Thyroid gland (tissue), 4 donors: Measurements from ENCODE around the gene COMT. TPM values are rescaled to one million over a fixed set of nuclear protein-coding genes. Genes with fewer than 3 reads are reported as not detected.

Experiments used
- DNase-seq, 2 donors: peaks; one replicate each; pipeline ENCODE4 v3.0.0-alpha.2; 2019
- H3K27ac ChIP-seq, 3 donors: fragments of 200-600 bp; sonication (generic); 1 replicate in 2 of 3; 2 replicates in 1 of 3; pipeline ENCODE4 v1.5.1; 2016 to 2019; ENCODE audit warnings: mild to moderate bottlenecking in 1 of 3, moderate library complexity in 1 of 3
- H3K27me3 ChIP-seq: fragments of 200-600 bp; sonication (generic); one replicate; pipeline ENCODE4 v1.5.1; 2019
- H3K36me3 ChIP-seq, 2 donors: fragments of 200-600 bp; sonication (generic); one replicate each; pipeline ENCODE4 v1.5.1; 2016 to 2019
- H3K4me1 ChIP-seq, 2 donors: fragments of 200-600 bp; sonication (generic); one replicate each; pipeline ENCODE4 v1.5.1; 2017 to 2019
- H3K4me3 ChIP-seq, 3 donors: fragments of 200-600 bp; sonication (generic); replicated peaks in 1 of 3; 1 replicate in 2 of 3; 2 replicates in 1 of 3; pipeline ENCODE4 v1.5.1; 2016; ENCODE audit warnings: mild to moderate bottlenecking in 1 of 3
- H3K9me3 ChIP-seq: fragments of 200-600 bp; sonication (generic); one replicate; pipeline ENCODE4 v1.5.1; 2017
- POLR2A ChIP-seq, 2 donors: fragments of 450-650 bp; IDR thresholded peaks; one replicate each; pipeline ENCODE4 v1.6.1; 2017; ENCODE audit warnings: antibody characterized with exemption in 2 of 2, mild to moderate bottlenecking in 2 of 2, moderate library complexity in 1 of 2
- WGBS, 2 donors: methylation state at CpG; one replicate each; pipeline ENCODE4 v1.1.5; 2017; 5-methylcytosine and 5-hydroxymethylcytosine counted together
- intact Hi-C: fragments of 100-400 bp; cut with DNase I; formaldehyde crosslinking; loops from one replicate; pipeline ENCODE4 v1.15.1; 2023
- total RNA-seq, 4 donors: library from RNA; depleted of rRNA; stranded (reverse); fragments of >200 nt; gene quantifications; one replicate each; pipeline ENCODE4 v1.2.3, GENCODE V29; 2016
- TF ChIP-seq, protein P1 (sequence below), 6 experiments: fragments of 200-600 bp in 3 of 6; fragments of 450-650 bp in 3 of 6; sonication (generic) in 3 of 6; IDR thresholded peaks; one replicate each; pipeline ENCODE4 v1.5.1; 2016 to 2019; ENCODE audit warnings: antibody characterized with exemption in 6 of 6, mild to moderate bottlenecking in 2 of 6, inconsistent platforms in 1 of 6, moderate library complexity in 1 of 6

COMT gene
- total RNA-seq, 4 donors from 2014 or later = 92.6 to 216 (median 138) TPM

DNA sequence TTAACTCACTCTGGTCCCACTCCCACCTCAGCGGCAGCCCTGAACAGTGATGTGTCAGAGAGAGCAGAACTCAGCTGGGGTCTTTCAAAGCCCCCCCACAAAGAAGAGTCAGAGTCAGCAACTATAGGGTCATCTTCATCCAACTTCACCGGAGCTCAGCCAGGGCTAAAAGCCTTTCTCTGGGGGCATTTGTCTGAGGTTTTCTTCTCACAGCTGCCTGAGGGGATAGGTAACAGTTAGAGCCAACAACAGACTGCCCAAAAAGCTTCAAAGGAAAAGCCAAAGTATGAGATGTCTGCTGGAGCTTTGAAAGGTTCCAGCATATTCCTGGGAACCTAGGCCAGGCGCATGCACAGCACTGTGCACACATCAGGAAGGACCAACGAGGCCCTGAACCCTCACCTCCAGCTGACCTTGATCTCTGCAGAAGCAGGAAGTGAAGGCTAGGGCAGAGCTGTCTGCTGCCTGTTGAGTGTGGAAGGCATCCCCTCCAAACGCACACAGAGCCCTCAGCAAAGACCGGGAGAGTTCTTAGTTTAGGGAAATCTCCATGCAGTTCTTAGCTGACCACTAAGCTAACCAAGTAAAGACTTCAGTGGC is 28.1 kb upstream of the COMT start:
- Histone ChIP-seq H3K27ac (no peak overlapping the region), H3K4me3 (no peak overlapping the region), H3K27me3 (no peaks in the 10 kb centered on the region), H3K36me3 (peaks cover 31 to 37% of the 10 kb centered on the region in 2 donors), H3K9me3 (no peaks in the 10 kb centered on the region), H3K4me1 (peaks cover 12 to 15% of the 10 kb centered on the region in 2 donors)
- WGBS, 2 donors = 91 to 93% methylated on average over 4 to 6 of the region's 6 CpGs
- no peak for TF ChIP-seq POLR2A (IDR thresholded peaks at IDR 0.05)
- TF ChIP-seq, protein P1, sequence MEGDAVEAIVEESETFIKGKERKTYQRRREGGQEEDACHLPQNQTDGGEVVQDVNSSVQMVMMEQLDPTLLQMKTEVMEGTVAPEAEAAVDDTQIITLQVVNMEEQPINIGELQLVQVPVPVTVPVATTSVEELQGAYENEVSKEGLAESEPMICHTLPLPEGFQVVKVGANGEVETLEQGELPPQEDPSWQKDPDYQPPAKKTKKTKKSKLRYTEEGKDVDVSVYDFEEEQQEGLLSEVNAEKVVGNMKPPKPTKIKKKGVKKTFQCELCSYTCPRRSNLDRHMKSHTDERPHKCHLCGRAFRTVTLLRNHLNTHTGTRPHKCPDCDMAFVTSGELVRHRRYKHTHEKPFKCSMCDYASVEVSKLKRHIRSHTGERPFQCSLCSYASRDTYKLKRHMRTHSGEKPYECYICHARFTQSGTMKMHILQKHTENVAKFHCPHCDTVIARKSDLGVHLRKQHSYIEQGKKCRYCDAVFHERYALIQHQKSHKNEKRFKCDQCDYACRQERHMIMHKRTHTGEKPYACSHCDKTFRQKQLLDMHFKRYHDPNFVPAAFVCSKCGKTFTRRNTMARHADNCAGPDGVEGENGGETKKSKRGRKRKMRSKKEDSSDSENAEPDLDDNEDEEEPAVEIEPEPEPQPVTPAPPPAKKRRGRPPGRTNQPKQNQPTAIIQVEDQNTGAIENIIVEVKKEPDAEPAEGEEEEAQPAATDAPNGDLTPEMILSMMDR (IDR thresholded peaks at IDR 0.05) = no peak
- intact Hi-C loops = loop anchor here (5.0 kb wide), 1 partner anchor 44 kb away; no protein-coding TSS in a partner anchor
- no peak for DNase-seq

DNA sequence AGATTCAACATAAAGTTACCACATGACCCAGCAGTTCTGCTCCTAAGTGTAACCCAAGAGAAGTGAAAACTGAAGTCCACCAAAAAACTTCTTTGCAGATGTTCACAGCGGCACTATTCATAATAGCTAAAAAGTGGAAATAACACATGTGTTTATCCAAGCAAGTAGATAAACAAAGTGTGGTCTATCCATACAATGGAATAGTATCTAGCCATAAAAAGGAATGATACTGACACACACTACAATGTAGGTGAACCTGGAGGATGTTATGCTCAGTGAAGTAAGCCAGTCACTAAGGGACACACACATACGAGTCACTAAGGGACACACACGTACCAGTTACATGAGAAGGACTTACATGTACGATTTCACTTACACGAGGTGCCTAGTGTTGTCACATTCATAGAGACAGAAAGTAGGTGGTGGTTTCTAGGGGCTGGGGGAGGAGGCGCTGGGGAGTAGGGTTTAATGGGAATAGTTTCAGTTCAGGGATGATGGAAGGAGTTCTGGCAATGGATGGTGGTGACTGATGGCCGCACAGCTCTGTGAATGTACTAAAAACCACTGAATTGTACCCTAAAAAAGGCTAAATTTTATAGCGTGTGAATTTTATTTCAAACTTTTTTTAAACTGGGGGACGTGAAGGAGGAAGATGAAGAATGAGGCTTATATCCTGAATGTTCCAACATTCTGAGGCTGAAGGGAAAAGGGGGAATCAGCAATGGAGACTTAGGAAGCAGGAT is 27.2 kb upstream of the COMT start:
- intact Hi-C loops = loop anchor here (5.0 kb wide), 1 partner anchor 43 kb away; no protein-coding TSS in a partner anchor
- DNase-seq = no peak
- no peaks in the 10 kb centered on the region for H3K27me3 ChIP-seq
- TF ChIP-seq, protein P1 (IDR thresholded peaks at IDR 0.05) = no peak
- H3K36me3 ChIP-seq = peaks cover 36 to 37% of the 10 kb centered on the region in 2 donors
- 94 to 97% methylated on average over 9 of the region's 9 CpGs for WGBS, 2 donors
- H3K9me3 ChIP-seq = no peaks in the 10 kb centered on the region
- peaks cover 12 to 15% of the 10 kb centered on the region in 2 donors for H3K4me1 ChIP-seq
- H3K27ac ChIP-seq = no peak overlapping the region
- no peak overlapping the region for H3K4me3 ChIP-seq

DNA sequence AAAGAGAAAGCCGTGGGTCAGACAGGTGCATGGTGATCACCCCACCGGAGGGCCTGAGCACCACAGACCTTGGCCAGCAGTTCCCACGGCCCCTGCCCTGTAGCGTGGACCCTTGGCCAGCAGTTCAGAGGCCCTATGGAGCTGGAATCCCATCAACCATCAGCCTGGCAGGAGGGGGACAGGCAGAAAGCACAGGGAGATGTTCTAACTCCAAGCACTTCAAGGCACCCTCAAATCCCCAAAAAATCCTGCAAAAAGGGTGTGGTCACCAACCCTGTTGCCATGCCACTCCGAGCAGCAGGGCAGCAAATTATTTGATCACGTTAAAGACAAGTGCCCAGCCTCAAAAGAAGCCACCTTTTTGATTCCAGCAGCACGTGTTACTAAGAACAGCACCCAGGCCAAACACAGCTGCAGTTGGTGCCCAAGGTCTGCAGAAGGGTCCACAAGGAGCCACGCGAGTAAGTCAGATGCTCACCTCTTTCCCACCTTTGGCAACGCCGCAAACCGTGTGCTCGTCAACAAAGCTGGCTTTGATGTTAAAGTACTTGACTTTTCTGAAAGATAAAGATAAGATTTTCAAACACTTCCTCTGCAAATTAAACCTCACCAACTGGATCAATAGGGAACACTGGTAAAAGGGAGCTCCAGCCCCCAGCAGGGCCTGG is 26.2 kb upstream of the COMT start:
- no peak for DNase-seq
- Histone ChIP-seq H3K36me3 (peaks cover 36 to 37% of the 10 kb centered on the region in 2 donors), H3K27ac (no peak overlapping the region), H3K27me3 (no peaks in the 10 kb centered on the region), H3K9me3 (no peaks in the 10 kb centered on the region), H3K4me1 (peaks cover 12 to 15% of the 10 kb centered on the region in 2 donors), H3K4me3 (no peak overlapping the region)
- 86 to 92% methylated on average over 13 of the region's 13 CpGs for WGBS, 2 donors
- intact Hi-C loops = no loop called here
- TF ChIP-seq, protein P1 (IDR thresholded peaks at IDR 0.05) = no peak
- no peak for TF ChIP-seq POLR2A (IDR thresholded peaks at IDR 0.05)

DNA sequence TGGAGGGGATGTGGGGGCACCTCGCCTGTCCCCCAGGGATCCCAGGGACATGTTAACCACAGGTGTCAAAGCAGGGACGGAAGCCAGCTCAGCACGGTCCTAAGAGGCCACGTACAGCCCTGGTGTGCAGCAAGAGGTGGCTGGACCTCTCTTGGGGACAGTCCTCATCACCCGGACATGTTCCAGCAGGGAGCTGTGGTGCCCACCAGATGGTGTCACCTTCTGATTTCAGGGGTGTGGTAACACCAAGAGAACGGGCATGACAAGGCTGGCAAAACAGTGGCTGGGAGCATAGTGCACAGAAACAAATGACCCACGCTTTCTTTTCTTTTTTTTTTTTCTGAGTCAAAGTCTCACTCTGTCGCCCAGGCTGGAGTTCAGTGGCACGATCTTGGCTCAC is 25.6 kb upstream of the COMT start:
- intact Hi-C loops = no loop called here

More for the DNA sequence above, 25.6 kb upstream of the COMT start:
- no peaks in the 10 kb centered on the region for H3K27me3 ChIP-seq
- H3K36me3 ChIP-seq = peaks cover 36 to 37% of the 10 kb centered on the region in 2 donors
- WGBS, 2 donors = 94 to 97% methylated on average over 6 to 8 of the region's 9 CpGs
- H3K27ac ChIP-seq = no peak overlapping the region
- TF ChIP-seq, protein P1 (IDR thresholded peaks at IDR 0.05) = no peak
- TF ChIP-seq POLR2A (IDR thresholded peaks at IDR 0.05) = no peak
- DNase-seq = no peak
- peaks cover 12 to 15% of the 10 kb centered on the region in 2 donors for H3K4me1 ChIP-seq
- no peaks in the 10 kb centered on the region for H3K9me3 ChIP-seq
- no peak overlapping the region for H3K4me3 ChIP-seq
